ENCODE data around the gene MON1B.
"Not testable (repeated sequence)": the region's sequence is repeated elsewhere in the genome, so short reads cannot be mapped to it uniquely, and the experiment has no call there.

The MON1B gene

DNA sequence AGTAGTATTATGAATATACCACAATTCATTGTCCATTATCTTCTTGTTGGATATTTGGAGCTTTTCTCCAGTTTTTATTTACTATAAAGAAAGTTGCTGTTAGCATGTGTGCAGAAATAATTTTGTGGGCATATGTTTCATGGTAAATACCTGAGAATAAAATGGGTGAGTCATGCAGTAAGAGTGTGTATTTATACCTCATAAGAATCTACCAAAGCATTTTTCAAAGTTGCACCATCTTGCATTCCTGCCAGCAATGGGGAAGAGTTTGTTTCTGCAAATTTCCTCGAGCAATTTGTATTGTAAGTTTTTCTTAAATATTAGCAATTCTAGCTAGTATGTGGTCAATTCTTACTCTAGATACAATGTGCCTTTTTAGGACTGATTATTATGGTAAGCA is 7.9 kb upstream of the MON1B start:
- no peak for TF ChIP-seq EZH2 (IDR thresholded peaks at IDR 0.05; ENCODE audit: borderline replicate concordance, low read length)
- TF ChIP-seq, protein P1, sequence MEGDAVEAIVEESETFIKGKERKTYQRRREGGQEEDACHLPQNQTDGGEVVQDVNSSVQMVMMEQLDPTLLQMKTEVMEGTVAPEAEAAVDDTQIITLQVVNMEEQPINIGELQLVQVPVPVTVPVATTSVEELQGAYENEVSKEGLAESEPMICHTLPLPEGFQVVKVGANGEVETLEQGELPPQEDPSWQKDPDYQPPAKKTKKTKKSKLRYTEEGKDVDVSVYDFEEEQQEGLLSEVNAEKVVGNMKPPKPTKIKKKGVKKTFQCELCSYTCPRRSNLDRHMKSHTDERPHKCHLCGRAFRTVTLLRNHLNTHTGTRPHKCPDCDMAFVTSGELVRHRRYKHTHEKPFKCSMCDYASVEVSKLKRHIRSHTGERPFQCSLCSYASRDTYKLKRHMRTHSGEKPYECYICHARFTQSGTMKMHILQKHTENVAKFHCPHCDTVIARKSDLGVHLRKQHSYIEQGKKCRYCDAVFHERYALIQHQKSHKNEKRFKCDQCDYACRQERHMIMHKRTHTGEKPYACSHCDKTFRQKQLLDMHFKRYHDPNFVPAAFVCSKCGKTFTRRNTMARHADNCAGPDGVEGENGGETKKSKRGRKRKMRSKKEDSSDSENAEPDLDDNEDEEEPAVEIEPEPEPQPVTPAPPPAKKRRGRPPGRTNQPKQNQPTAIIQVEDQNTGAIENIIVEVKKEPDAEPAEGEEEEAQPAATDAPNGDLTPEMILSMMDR (IDR thresholded peaks at IDR 0.05; ENCODE audit: low read length) = no peak
- H3K4me2 ChIP-seq (ENCODE audit: low read length) = no peak overlapping the region

DNA sequence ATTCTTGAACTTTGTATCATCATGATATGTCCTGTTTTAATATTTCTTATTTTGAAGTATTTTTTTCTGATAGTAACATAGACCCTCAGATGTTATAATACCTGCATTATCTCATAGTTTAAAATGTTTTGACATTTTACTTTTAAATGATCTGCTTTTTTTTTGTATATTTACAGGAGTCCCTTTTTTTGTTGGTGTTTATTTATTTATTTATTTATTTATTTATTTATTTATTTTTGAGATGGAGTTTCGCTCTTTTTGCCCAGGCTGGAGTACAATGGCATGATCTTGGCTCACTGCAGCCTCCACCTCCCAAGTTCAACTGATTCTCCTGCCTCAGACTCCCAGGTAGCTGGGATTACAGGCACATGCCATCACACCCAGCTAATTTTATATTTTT is 4.7 kb upstream of the MON1B start:
- not testable (repeated sequence) for H3K4me1 ChIP-seq (ENCODE audit: insufficient read depth, low read length, severe bottlenecking); H3K27ac ChIP-seq (ENCODE audit: low read depth, low read length, poor library complexity, severe bottlenecking); H2AFZ ChIP-seq (ENCODE audit: low read length); H3K4me2 ChIP-seq (ENCODE audit: low read length); H3K9me2 ChIP-seq (ENCODE audit: low read depth, low read length); H3K79me2 ChIP-seq (ENCODE audit: insufficient read depth, low read length); H3K9me3 ChIP-seq (ENCODE audit: low read length); H3F3A ChIP-seq (ENCODE audit: insufficient read depth, low read length); H3K9ac ChIP-seq (ENCODE audit: low read length); H4K20me1 ChIP-seq (ENCODE audit: insufficient read depth, low read length); H3K36me3 ChIP-seq (ENCODE audit: insufficient read depth, low read length); H3K27me3 ChIP-seq (ENCODE audit: insufficient read depth, low read length); H3K4me3 ChIP-seq (ENCODE audit: low read depth, low read length, poor library complexity, severe bottlenecking)

More for the DNA sequence above, 7.9 kb upstream of the MON1B start:
- H3F3A ChIP-seq (ENCODE audit: insufficient read depth, low read length) = no peaks in the 10 kb centered on the region
- H3K4me1 ChIP-seq (ENCODE audit: insufficient read depth, low read length, severe bottlenecking) = no peaks in the 10 kb centered on the region
- no peak overlapping the region for H3K9ac ChIP-seq (ENCODE audit: low read length)
- no peaks in the 10 kb centered on the region for H3K9me2 ChIP-seq (ENCODE audit: low read depth, low read length)
- no peaks in the 10 kb centered on the region for H3K79me2 ChIP-seq (ENCODE audit: insufficient read depth, low read length)
- H3K27me3 ChIP-seq (ENCODE audit: insufficient read depth, low read length) = no peaks in the 10 kb centered on the region
- H3K9me3 ChIP-seq (ENCODE audit: low read length) = no peaks in the 10 kb centered on the region
- H3K27ac ChIP-seq (ENCODE audit: low read depth, low read length, poor library complexity, severe bottlenecking) = no peak overlapping the region
- no peak overlapping the region for H3K4me3 ChIP-seq (ENCODE audit: low read depth, low read length, poor library complexity, severe bottlenecking)
- no peak overlapping the region for H2AFZ ChIP-seq (ENCODE audit: low read length)
- no peaks in the 10 kb centered on the region for H4K20me1 ChIP-seq (ENCODE audit: insufficient read depth, low read length)
- no peaks in the 10 kb centered on the region for H3K36me3 ChIP-seq (ENCODE audit: insufficient read depth, low read length)

DNA sequence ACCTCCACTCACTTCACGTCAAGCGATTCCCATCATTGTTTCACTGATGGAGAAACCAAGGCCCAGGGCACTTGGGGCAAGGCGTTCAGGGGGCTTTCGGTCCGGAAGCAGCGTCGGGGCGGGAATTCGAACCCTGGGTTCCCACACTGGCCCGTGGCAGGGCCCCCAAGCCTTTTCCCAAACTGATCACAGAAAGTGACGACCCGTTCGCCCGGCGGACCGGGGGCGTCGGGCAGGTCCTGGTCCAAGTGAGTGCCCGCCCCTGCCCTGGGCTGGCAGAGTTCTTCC is 856 bp upstream of the MON1B start:
- H4K20me1 ChIP-seq (ENCODE audit: insufficient read depth, low read length) = no peaks in the 10 kb centered on the region
- H3K27ac ChIP-seq (ENCODE audit: low read depth, low read length, poor library complexity, severe bottlenecking) = peak overlapping the region; percentile 95
- no peaks in the 10 kb centered on the region for H3K9me3 ChIP-seq (ENCODE audit: low read length)
- no peaks in the 10 kb centered on the region for H3K9me2 ChIP-seq (ENCODE audit: low read depth, low read length)
- peak overlapping the region; percentile 31 for H2AFZ ChIP-seq (ENCODE audit: low read length)
- no peaks in the 10 kb centered on the region for H3F3A ChIP-seq (ENCODE audit: insufficient read depth, low read length)
- peak overlapping the region; percentile 94 for H3K9ac ChIP-seq (ENCODE audit: low read length)
- peaks cover 20% of the 10 kb centered on the region for H3K4me1 ChIP-seq (ENCODE audit: insufficient read depth, low read length, severe bottlenecking)
- TF ChIP-seq, protein P1 (IDR thresholded peaks at IDR 0.05; ENCODE audit: low read length) = no peak
- TF ChIP-seq EZH2 (IDR thresholded peaks at IDR 0.05; ENCODE audit: borderline replicate concordance, low read length) = no peak
- H3K36me3 ChIP-seq (ENCODE audit: insufficient read depth, low read length) = peaks cover 28% of the 10 kb centered on the region
- H3K27me3 ChIP-seq (ENCODE audit: insufficient read depth, low read length) = no peaks in the 10 kb centered on the region
- peak overlapping the region; percentile 72 for H3K4me2 ChIP-seq (ENCODE audit: low read length)
- peaks cover 14% of the 10 kb centered on the region for H3K79me2 ChIP-seq (ENCODE audit: insufficient read depth, low read length)
- H3K4me3 ChIP-seq (ENCODE audit: low read depth, low read length, poor library complexity, severe bottlenecking) = peak overlapping the region; percentile 94

DNA sequence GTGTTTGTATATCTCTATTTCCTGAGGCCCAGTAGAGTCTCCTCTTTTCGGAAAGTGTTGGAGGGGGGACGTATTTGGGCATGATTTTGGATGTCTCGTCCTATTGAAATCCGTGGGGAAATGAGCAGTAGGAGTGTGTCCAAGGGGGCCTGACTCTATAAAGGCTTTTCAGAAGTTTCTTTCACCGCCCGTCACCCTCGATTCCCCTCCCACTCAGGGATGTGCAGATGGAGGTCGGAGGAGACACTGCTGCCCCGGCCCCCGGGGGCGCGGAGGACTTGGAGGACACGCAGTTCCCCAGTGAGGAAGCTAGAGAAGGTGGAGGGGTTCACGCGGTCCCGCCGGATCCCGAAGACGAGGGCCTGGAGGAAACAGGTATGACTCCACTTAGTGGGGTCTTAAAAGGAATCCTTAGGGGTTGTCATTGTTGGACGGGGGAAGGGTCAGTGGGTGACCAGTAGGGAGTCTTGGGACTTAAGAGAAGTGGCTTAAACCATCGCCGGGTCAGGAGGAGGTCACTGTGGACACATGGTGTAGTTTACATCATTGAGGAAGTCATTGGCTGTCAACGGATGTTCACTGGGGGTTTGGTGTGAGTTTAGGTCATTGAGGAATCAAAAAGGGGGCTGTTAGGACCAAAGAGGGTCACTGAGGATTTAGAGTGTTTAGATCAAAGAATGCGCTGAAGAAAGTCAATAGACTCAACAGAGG is 424 bp downstream of the MON1B start:
- Histone ChIP-seq H2AFZ (ENCODE audit: low read length) (no peak overlapping the region), H3K9me3 (ENCODE audit: low read length) (no peaks in the 10 kb centered on the region), H3K36me3 (ENCODE audit: insufficient read depth, low read length) (peaks cover 37% of the 10 kb centered on the region), H3K4me2 (ENCODE audit: low read length) (peak overlapping the region; percentile 81), H3F3A (ENCODE audit: insufficient read depth, low read length) (no peaks in the 10 kb centered on the region), H3K27ac (ENCODE audit: low read depth, low read length, poor library complexity, severe bottlenecking) (peak overlapping the region; percentile 95), H3K79me2 (ENCODE audit: insufficient read depth, low read length) (peaks cover 14% of the 10 kb centered on the region), H3K27me3 (ENCODE audit: insufficient read depth, low read length) (no peaks in the 10 kb centered on the region), H4K20me1 (ENCODE audit: insufficient read depth, low read length) (no peaks in the 10 kb centered on the region), H3K9me2 (ENCODE audit: low read depth, low read length) (no peaks in the 10 kb centered on the region), H3K4me3 (ENCODE audit: low read depth, low read length, poor library complexity, severe bottlenecking) (peak overlapping the region; percentile 94), H3K9ac (ENCODE audit: low read length) (peak overlapping the region; percentile 94), H3K4me1 (ENCODE audit: insufficient read depth, low read length, severe bottlenecking) (peaks cover 20% of the 10 kb centered on the region)
- TF ChIP-seq, protein P1 (IDR thresholded peaks at IDR 0.05; ENCODE audit: low read length) = no peak
- TF ChIP-seq EZH2 (IDR thresholded peaks at IDR 0.05; ENCODE audit: borderline replicate concordance, low read length) = no peak

Data from OCI-LY1 (cell line).